NCI-H69 (cell line): Measurements from ENCODE around the gene FRMD4A.
"Not testable (repeated sequence)": the region's sequence is repeated elsewhere in the genome, so short reads cannot be mapped to it uniquely, and the experiment has no call there.

Experiments used
- DNase-seq: peaks from one replicate; lab custom pipeline; 2025; lab: John Stamatoyannopoulos, UW

FRMD4A gene

DNA sequence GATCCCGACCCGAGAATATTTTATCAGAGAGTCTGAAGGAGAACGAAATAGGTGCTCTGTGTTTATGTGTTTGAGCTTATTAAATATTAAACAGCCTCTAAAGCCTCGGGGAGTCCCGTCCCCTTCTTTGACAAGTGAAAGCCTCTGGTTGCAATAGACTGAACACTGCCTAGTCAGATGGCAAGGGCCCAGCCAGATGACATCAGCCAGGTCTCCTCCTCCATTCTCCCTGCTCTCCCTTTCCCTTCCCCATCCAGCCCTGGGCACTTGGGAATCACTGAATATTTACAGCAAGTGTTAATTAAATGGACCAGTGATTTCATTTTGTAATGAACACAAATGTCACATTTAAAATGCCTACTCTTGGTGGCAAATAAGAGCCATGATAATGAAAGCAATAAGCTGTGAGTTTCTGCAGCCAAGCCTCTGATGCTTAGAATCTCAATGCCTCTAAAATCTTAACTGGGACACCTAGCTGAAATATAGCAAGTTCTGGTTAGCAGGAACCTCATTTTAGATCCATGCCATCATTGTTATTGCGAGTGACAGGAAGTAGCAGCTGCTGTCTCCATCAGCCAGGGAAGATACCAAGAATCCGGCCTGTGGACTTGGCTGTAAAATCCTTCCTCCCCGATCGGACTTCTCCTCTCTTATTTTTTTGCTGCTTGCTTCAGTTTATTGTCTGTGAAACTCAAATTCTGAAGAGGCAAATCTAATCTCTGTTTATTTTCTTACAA lies 541.8 kb downstream of the FRMD4A start:
- DNase-seq, result peak; percentile 17

GRCh38 chr10:13788320-13788600 lies 542.5 kb downstream of the FRMD4A start:
- DNase-seq, result no peak

DNA sequence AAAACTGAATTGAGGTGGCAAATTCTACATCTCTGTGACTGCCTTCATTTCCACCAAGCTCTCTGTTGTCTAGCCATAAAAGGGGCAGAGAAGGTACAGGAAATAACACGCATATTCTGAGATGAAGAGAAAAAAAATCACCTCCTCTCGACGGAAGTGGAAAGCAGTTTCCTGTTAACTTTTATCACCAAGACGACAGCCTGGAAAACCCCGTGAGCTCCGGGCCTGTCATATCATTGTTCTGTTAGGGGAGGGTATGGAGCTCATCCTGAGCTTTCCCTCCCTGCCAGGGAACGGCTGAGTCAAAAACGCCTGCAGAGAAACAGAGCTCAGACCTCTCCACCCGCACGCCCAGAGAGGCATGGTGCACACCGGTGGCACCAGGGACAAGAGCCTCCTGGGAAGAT lies 543.7 kb downstream of the FRMD4A start:
- no peak for DNase-seq

- peak; percentile 33 for DNase-seq
These were observed 546.7 kb downstream of the FRMD4A start for GRCh38 chr10:13784067-13784466.

DNA sequence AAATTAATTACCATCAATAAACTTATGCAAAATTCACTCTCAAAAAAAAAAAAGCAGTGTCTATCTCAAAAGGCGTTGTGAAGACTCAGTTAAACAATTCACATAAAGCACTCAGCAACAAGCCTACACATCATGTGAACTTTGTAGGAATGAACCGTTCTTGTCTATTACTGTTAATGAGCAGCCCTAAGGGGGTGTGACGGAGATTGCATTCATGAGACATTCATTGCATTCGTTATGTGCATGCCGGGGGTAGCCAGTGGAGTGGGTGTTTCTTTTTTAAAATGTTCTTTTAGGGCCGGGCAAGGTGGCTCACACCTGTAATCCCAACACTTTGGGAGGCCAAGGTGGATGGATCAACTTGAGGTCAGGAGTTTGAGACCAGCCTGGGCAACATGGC lies 551.0 kb downstream of the FRMD4A start:
- DNase-seq, result no peak

DNA sequence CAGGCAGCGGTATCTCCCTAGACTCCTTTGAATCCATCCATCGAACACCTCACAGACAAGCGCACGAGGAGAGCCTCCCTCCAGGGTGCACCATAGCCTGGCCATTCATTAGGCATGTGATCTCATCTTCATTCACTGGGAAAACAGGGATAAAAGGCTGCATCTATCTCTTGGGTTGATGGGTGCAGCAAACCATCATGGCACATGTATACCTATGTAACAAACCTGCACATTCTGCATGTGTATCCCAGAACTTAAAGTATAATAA lies 552.1 kb downstream of the FRMD4A start:
- DNase-seq, result peak; percentile 10

GRCh38 chr10:13776861-13777311 lies 553.8 kb downstream of the FRMD4A start:
- DNase-seq, result no peak

DNA sequence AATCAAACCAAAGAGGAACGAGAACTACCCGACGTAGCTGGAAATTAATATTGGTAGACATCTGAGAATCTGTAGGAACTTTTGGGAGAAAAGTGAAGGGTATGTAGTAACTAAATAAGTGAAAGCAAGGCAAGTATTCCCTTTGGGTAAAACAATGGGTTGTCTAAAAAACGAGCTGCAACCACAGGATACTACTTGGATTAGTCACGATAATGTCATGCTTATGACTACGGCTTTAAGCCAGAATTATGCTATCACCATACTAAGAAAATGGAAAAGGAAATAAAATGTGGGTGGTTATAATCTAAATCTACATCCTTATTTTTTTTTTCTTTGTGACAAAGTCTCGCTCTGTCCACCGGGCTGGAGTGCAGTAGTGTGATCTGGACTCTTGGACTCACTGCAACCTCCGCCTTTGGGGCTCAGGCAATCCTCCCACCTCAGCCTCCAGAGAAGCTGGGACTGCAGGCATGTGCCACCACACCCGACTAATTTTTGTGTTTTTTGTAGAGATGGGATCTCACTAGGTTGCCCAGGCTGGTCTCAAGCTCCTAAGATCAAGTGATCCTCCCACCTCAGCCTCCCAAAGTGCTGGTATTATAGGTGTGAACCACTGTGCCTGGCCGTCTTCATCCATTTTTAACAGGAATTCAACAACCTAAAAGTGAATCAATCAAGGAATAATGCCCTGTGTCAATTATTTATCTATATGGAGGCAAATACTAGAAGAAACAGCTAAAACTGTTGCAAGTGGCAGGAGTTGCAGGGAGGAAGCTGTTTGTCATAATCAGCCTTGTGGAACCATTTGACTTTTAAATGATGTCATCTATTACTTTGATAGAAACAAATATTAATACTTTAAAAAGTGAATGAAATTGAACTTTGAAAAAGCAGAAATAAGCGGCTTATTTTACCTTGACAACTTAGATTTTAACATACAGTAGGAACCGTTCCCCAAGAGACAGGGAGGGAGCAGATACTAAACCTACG lies 554.6 kb downstream of the FRMD4A start:
- DNase-seq, result no peak

- no peak for DNase-seq
These were observed 556.3 kb downstream of the FRMD4A start for GRCh38 chr10:13774303-13774893.

DNA sequence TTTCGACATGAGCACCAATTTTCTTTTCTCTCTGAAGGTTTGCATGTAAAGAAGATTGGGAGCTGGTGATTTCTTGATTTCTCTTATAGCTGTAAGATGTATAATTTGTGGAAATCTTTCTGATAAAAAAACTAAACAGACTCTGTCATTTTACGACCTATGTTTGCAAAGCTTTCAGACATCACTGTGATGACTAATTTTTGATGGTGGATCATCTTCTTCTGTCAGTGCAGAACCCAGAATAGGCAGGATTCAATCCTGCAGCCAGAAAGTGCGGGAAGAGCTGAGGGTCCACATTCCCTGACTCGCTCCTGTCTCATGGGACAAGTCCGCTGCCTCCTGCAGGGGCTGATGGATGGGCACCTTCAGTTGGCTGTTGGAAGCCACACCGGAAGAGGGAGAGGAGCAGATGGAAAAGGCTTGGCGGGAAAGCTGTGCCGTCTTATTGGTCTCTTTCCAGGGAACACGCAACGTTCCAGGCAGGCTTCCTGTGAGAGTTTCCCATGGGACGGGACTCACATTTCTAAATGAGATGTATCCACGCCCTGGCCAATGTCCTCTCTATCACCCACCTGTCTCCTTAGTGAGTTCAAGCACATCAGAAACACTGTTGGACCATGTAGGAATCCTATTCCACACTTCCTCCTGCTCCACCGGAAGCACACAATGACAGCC lies 557.1 kb downstream of the FRMD4A start:
- no peak for DNase-seq

DNA sequence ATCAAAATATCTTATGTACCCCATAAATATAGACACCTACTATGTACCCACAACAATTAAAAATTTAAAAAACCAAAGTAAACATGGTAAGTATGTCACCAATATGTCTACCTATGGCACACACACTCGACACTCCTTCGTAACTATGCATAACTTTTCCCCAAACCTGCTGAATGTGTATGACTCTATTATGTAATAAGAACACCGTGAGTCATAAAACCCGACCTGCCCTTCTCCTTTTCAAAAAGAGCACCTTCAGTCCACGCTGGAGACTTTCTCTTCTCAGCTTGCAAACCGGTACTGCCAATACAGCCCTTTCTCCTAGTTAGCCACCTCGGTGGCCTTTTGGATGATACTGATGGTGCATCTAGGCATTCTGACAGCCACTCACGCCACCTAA lies 557.7 kb downstream of the FRMD4A start:
- DNase-seq, result no peak

- DNase-seq, result no peak
These were observed 558.7 kb downstream of the FRMD4A start for GRCh38 chr10:13771992-13772391.

DNA sequence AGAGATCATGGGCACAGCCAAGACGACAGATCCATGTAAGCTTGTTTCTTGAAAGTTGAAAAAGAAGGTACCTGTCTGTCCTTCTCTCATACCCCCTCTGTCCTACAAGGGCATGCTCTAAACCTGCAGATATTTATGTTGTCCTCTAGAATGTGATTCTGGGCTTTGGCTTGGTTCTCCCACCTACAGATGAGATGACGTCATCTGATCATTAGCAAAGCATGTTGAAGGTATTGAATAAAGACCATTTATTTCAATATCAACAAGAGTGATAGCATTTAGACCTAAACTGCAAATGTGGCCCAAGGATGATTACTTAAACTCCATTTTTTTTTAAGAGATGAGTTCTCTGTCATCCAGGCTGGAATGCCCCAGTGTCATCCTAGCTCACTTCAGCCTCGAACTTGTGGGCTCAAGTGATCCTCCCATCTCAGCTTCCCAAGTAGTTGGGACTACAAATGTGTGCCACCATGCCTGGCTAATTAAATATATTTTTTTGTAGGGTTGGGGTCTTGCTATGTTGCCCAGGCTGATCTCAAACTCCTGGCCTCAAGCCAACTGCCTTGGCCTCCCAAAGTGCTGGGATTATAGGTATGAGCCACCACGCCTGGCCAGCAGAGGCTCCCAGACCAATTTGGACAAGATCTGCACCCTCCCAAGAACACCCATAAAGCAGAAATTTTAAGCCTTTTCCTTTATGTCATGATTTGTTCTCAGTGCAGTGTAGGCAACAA lies 559.8 kb downstream of the FRMD4A start:
- no peak for DNase-seq

GRCh38 chr10:13769946-13770345 lies 560.8 kb downstream of the FRMD4A start:
- no peak for DNase-seq

DNA sequence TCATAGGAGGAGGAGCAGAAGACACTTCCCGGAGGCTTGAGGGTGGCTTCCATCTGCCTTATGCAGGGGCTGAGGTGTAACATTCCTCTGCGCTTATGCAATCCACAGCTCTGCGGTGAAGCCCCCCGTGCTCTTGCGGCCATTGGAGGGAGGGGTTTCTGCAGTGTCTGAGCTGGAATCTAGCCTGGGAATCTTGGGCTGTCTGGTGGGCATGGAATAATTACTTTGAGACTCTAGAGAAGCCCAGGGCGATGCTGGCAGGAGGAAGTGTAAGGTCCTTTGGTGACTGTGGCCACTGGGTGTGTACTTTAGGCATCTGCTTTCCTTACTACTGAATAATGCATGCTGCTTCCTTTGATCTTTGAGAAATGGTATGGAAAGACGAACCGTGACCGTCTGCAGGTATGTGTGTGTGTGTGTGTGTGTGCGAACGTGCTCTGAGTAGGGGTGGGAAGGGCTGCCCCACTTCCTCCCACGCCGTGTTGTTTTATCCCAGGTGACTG lies 563.0 kb downstream of the FRMD4A start:
- DNase-seq, result no peak

DNA sequence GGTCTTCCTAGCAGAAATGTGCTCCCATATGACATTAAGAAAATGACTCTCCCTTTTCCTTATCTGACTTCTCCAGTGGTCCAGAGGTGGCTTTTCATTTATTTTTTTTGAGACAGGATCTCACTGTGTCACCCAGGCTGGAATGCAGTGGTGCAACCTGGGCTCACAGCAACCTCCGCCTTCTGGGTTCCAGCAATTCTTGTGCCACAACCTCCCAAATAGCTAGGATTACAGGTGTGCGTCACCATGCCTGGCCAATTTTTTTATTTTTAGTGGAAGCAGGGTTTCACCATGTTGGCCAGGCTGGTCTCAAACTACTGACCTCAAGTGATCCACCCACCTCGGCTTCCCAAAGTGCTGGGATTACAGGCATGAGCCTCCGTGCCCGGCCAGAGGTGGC lies 563.6 kb downstream of the FRMD4A start:
- DNase-seq, result not testable (repeated sequence)

- DNase-seq, result no peak
These were observed 564.9 kb downstream of the FRMD4A start for GRCh38 chr10:13765641-13766341.

DNA sequence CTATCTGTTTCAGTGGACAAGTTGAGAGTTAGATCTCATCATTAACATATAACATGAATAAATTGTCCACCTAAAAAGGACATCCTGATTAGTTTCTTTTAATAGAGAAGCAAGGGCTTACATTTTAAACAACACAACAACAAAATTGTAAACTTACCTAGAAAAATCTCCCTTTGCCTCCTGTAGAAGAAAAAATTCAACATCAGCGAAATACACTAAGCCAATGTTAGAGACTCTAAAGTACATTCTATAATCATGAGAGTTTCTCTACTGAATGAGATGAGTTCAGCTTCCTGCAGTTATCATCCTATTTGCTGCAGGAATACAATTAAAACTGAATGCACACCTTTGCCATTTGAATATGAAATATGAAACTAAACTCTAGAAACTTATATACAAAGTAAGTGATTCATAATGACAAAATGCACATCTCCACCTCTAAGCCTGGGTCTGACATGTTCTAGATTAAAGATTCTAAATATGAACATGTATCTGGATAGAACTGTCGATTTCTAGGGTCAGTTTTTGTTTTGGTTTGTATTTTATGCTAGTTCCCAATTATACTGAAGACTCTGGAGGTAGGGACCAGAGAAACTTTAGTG lies 569.1 kb downstream of the FRMD4A start:
- no peak for DNase-seq

DNA sequence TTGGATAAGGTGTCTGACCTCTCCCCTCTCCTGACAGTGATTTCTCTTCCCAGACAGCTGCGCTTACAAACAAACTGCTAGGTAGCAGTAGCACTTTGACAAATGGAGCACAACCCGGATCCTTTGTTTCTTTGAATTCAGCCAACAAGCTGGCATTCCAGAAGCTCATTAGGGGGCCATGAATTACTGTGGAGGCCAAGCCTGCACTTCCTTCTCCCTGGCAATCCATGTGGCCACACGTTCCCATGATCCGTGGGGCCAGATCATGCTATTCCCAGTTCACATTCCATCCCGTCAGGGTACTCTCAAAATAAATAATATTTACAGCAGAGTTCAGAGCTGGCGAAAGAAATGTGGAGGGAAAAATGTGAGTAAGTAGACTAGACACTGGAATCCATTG lies 571.6 kb downstream of the FRMD4A start:
- peak; percentile 51 for DNase-seq

DNA sequence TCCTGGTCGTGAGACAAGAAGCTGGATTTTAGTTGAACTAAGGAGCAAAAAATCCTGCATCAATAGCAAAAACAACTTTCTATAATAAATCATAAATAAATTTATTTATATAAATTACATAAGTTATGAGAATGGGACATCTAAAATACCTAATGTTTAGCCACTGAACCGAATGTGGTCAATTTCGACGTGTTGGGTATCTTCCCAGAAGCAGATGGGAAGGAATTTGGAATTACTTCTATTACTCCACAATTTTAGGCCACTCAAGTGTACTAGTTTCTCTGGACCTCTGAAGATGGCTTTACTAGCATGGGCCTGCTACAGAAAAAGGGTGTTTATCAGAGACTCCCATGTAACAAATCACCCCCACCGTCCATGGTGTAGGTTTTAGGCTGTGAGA lies 572.0 kb downstream of the FRMD4A start:
- no peak for DNase-seq

DNA sequence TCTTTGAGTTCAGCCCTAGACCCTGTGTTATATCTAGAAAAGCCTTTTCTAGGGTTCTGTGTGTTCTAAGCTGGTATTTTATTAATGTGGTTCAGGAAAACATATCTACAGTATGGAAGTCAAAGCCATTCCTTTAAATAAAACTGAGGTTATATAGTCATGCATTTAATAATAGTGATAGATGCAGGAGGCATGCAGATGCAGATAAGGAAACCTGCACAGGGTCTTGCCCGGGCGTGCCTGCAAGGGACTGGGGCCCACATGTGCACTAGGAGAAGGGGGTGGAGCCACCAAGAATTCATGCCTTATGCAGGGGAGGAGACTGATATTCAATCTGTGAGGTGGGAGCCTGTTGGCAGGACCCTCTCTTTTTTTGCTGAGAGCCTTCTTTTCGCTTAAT lies 572.4 kb downstream of the FRMD4A start:
- no peak for DNase-seq
